Measurements from ENCODE around the gene SNX32.

- peak in 5 of 12 donors; percentile 12 to 36 (median 21) for TF ChIP-seq CTCF (IDR thresholded peaks at IDR 0.05)
- no peak for TF ChIP-seq POLR2A (IDR thresholded peaks at IDR 0.05)
Measured at GRCh38 chr11:65871811-65872548, 38.2 kb downstream of the SNX32 start.
